ENCODE results near the gene OR4N5.

- TF ChIP-seq EZH2 (IDR thresholded peaks at IDR 0.05; ENCODE audit: borderline replicate concordance, insufficient read depth, low read length, poor library complexity, severe bottlenecking) (no peak), CTCF (IDR thresholded peaks at IDR 0.05; ENCODE audit: poor library complexity, severe bottlenecking) (no peak), POLR2AphosphoS5 (IDR thresholded peaks at IDR 0.05) (no peak), RAD21 (conservative IDR thresholded peaks at IDR 0.05) (no peak), REST (IDR thresholded peaks at IDR 0.05; ENCODE audit: borderline replicate concordance) (no peak), EP300 (conservative IDR thresholded peaks at IDR 0.05; ENCODE audit: poor library complexity, severe bottlenecking) (no peak), TAF1 (IDR thresholded peaks at IDR 0.05; ENCODE audit: low read depth) (no peak)
These were observed 45.2 kb upstream of the OR4N5 start for GRCh38 chr14:20093442-20093841.
